Fibroblast of mammary gland (primary cell): ENCODE results near the gene NOTCH3.

Experiments used
- DNase-seq: peaks from one replicate; pipeline ENCODE4 v3.0.0-alpha.2; 2010; ENCODE audit warnings: low read depth
- H3K4me3 ChIP-seq: 2 replicates; pipeline ENCODE4 v1.5.1; 2011; ENCODE audit warnings: low read depth, mild to moderate bottlenecking, low read length, moderate library complexity; ENCODE audit not compliant: control insufficient read depth
- TF ChIP-seq, protein P1 (sequence below): conservative IDR thresholded peaks from 2 replicates; pipeline ENCODE4 v1.5.1; 2011; ENCODE audit warnings: low read depth, low read length, inconsistent platforms; ENCODE audit not compliant: control insufficient read depth, insufficient read depth

The NOTCH3 gene

DNA sequence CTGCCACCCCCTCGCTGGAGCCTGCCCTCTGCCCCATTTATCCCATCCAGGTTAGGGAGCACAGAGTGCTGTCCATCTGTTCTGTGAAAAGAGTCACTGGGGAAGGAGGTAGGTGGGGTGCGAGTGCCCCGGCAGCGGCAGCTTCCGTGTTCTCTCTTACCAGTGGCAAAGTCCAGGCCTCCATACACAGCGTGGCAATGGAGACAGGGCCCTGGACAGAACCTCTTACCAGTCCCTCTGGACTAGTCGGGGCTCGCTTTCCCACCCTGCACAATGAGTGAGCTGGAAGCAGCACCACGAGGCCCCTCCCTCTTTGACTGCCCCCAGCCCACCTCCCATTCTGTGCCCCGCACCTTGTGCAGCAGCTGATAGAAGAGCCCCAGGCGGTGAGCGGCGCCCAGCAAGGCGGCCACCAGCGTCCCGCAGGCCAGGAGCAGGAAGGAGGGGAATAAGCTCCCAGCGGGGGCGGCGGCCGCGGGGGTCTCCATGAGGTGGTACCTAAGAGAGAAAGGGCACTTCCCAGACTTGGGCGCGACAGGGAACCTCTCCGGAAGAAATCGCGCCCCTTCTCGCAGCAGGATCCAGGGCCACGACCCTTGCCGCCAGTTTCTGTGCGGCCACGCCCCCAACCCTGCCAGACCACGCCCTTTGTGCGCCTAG, 76.1 kb downstream of the NOTCH3 start:
- TF ChIP-seq, protein P1, sequence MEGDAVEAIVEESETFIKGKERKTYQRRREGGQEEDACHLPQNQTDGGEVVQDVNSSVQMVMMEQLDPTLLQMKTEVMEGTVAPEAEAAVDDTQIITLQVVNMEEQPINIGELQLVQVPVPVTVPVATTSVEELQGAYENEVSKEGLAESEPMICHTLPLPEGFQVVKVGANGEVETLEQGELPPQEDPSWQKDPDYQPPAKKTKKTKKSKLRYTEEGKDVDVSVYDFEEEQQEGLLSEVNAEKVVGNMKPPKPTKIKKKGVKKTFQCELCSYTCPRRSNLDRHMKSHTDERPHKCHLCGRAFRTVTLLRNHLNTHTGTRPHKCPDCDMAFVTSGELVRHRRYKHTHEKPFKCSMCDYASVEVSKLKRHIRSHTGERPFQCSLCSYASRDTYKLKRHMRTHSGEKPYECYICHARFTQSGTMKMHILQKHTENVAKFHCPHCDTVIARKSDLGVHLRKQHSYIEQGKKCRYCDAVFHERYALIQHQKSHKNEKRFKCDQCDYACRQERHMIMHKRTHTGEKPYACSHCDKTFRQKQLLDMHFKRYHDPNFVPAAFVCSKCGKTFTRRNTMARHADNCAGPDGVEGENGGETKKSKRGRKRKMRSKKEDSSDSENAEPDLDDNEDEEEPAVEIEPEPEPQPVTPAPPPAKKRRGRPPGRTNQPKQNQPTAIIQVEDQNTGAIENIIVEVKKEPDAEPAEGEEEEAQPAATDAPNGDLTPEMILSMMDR, result no peak
- peak overlapping the region; percentile 82 for H3K4me3 ChIP-seq
- DNase-seq, result no peak

DNA sequence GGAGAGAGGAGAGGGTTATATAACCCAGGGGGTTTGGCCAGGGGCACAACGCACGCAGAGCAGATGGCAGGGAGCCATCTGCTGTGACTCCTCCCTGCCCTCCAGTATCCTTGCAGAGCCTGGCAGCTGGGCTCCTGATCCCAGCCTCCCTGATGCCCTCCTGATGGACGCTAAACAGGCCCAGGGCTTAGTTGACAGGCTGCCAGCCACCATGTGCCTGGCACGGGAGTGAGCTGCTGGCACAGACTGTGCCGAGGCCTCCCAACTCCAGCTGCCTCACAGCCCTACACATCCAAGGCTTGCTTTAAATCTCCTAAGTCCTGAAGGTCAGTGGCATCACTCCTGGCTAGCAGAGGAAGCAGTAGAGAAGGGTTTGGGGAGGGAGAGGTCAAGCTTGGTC, 76.9 kb downstream of the NOTCH3 start:
- DNase-seq, result no peak
- H3K4me3 ChIP-seq, result no peak overlapping the region
- TF ChIP-seq, protein P1, result no peak

DNA sequence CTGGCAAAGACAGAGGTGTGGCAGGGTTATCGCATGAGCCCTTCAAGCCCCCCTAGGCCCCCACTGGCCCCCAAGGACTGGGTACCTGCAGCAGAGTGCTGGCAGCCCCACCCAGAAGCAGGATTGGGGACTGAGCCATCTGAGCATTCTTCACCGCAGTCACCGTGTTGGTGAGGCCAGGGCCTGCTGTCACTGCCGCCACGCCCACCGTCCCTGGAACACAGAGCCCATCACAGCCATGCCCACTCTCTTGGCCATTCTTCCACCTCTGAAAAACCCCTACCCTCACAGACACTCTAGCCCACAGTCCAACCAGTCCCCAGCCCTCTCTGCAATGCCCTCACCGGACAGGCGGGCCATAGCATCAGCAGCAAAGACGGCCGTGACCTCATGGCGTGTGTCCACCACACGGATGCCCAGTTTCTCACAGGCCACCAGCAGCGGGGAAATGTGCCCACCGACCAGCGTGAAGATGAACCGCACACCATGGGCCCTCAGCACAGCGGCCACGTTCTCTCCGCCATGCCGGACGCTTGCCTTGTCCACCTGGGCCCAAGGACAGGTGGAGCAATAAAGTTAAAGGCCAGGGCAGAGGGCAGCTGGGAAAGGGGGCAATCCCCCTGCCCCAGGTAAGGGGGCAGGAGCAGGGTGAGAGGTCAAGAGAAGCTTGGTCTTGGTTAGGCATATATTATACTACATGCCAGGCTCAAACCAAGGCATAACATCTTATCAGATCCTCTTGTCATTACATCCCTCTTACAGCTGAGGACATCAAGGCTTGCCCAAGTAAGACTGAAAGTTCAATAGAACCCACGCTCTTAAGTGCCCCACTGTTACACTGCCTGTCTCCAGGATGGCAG, 77.5 kb downstream of the NOTCH3 start:
- DNase-seq, result no peak
- TF ChIP-seq, protein P1, result no peak
- no peak overlapping the region for H3K4me3 ChIP-seq

DNA sequence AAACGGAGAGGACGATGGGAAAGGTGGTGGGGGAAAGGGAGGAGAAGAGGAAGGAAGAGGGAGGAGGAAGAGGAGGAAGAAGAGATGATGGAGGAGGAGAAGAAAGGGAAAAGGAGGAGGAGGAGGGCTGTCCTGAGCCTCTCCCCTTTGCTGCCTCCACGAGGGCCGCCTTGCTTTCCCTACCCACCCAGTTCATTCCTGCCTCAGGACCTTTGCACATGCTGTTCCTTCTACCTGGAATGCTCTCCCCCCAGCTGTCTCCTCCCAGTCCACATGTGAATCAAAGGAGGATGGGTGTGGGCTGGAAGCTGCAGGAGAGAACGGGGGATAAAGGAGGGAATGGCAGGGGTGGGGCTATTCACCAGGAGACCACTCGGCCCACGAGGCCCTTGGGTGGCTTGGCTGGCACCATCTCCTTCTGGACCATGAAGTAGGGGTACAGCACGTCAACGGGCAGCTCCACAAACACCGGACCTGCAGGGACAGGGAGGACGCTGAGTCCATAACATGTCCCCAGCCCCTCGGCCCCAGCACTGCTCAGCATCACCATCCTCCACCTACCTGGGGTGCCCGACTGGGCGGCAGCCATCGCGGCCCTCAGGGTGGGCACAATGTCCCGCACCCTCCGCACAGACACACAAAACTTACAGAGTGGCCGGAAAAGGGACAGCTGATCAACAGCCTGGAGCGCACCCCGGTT, 78.3 kb downstream of the NOTCH3 start:
- H3K4me3 ChIP-seq, result no peak overlapping the region
- TF ChIP-seq, protein P1, result no peak
- no peak for DNase-seq

DNA sequence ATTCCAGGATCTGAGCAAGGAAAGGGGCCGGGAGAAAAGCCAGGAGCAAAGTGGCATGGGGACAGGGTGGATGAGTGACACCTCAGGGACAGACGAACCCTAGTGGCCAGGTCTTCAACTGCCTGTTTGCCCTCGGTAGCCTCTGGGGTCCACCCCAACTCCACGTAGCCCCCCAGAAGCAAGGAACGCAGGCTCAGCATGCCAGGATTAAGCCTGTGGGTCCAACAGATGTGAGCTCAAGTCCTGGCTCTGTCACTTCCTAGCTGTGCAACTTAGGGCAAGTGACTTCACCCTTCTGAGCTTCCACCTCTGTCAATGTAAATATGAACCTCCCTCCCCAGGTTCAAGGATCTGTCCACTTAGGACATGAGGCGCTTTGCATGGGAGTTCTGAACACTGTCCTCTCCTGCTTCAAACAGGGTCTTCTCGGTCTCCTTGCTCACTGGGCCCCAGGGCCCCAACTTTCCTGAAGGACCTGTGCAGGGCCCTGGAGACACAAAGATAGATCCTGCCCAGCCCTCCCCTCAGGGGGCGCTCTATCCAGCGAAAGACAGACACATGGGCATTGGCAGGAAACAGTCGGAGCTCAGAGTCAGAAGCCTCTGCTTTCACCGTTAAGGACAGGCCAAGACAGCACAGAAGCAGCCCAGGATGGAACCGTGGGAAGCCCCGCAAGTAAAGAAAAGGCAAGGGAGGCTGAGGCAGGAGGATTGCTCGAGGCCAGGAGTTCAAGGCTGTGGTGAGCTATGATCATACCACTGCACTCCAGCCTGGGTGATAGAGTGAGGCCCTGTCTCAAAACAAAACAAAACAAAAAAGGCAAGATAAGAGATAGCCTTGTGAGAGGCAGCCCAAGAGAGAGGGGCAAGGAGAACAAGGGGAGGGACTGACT, 80.4 kb downstream of the NOTCH3 start:
- no peak for DNase-seq
- no peak overlapping the region for H3K4me3 ChIP-seq
- TF ChIP-seq, protein P1, result no peak
